Chondrocyte (in vitro differentiated cells): ENCODE data around the gene ACVRL1. TPM values are rescaled to one million over a fixed set of nuclear protein-coding genes. Genes with fewer than 3 reads are reported as not detected.
A peak's percentile ranks its signal among the peaks of the same experiment; 100 is the strongest.

Source experiments
- DNase-seq: peaks from one replicate; pipeline ENCODE4 v3.0.0; 2021; ENCODE audit warnings: mixed read lengths, low spot score
- H3K27ac Mint-ChIP-seq: one replicate; pipeline ENCODE4 v1.8.0; 2021; ENCODE audit warnings: mild to moderate bottlenecking, moderate library complexity, mixed read lengths; ENCODE audit not compliant: unreplicated experiment
- H3K27me3 Mint-ChIP-seq: 2 replicates; pipeline ENCODE4 v1.8.0; 2021; ENCODE audit warnings: low read depth, mixed read lengths
- H3K36me3 Mint-ChIP-seq: 2 replicates; pipeline ENCODE4 v1.8.0; 2021; ENCODE audit warnings: low read depth, mixed read lengths
- H3K4me1 Mint-ChIP-seq: 2 replicates; pipeline ENCODE4 v1.8.0; 2021; ENCODE audit warnings: low read depth, mild to moderate bottlenecking, mixed read lengths
- H3K4me3 Mint-ChIP-seq: one replicate; pipeline ENCODE4 v1.8.0; 2021; ENCODE audit warnings: mild to moderate bottlenecking, moderate library complexity, mixed read lengths; ENCODE audit not compliant: unreplicated experiment
- H3K9me3 Mint-ChIP-seq: 2 replicates; pipeline ENCODE4 v1.8.0; 2021; ENCODE audit warnings: low read depth, mixed read lengths
- CTCF ChIP-seq: fragments of 200-600 bp; sonication (generic); IDR thresholded peaks from 2 replicates; pipeline ENCODE4 v1.5.0; 2021; ENCODE audit warnings: antibody characterized with exemption, mild to moderate bottlenecking, moderate library complexity
- total RNA-seq: library from RNA; stranded (reverse); gene quantifications from 3 replicates; pipeline ENCODE4 v1.2.1, GENCODE V29; 2021

Gene ACVRL1
- total RNA-seq, 1 donor from 2014 or later: 0.60 TPM

GRCh38 chr12:51915951-51916350, 8.6 kb downstream of the ACVRL1 start:
- no peak for TF ChIP-seq CTCF
- peak; percentile 68 for DNase-seq
- Mint-ChIP-seq H3K4me3 (no peak overlapping the region), H3K36me3 (no peaks in the 10 kb centered on the region), H3K9me3 (no peaks in the 10 kb centered on the region), H3K27me3 (no peaks in the 10 kb centered on the region), H3K27ac (no peak overlapping the region), H3K4me1 (peaks cover 7% of the 10 kb centered on the region)

GRCh38 chr12:51917041-51917590, 9.8 kb downstream of the ACVRL1 start:
- H3K27me3 Mint-ChIP-seq: no peaks in the 10 kb centered on the region
- H3K27ac Mint-ChIP-seq: no peak overlapping the region
- no peak overlapping the region for H3K4me3 Mint-ChIP-seq

GRCh38 chr12:51917746-51918453, 10.6 kb downstream of the ACVRL1 start:
- H3K36me3 Mint-ChIP-seq: no peaks in the 10 kb centered on the region

More at GRCh38 chr12:51917041-51917590, 9.8 kb downstream of the ACVRL1 start:
- Mint-ChIP-seq H3K9me3 (no peaks in the 10 kb centered on the region), H3K4me1 (peaks cover 1% of the 10 kb centered on the region), H3K36me3 (no peaks in the 10 kb centered on the region)
- TF ChIP-seq CTCF: no peak
- DNase-seq: peak; percentile 32

GRCh38 chr12:51920046-51920445, 12.7 kb downstream of the ACVRL1 start:
- peaks cover 4% of the 10 kb centered on the region for H3K4me1 Mint-ChIP-seq
- no peaks in the 10 kb centered on the region for H3K36me3 Mint-ChIP-seq
- H3K4me3 Mint-ChIP-seq: no peak overlapping the region
- no peak overlapping the region for H3K27ac Mint-ChIP-seq
- H3K27me3 Mint-ChIP-seq: peaks cover 3% of the 10 kb centered on the region
- no peak for TF ChIP-seq CTCF
- H3K9me3 Mint-ChIP-seq: no peaks in the 10 kb centered on the region
- peak; percentile 51 for DNase-seq

More at GRCh38 chr12:51917746-51918453, 10.6 kb downstream of the ACVRL1 start:
- Mint-ChIP-seq H3K27ac (no peak overlapping the region), H3K9me3 (no peaks in the 10 kb centered on the region), H3K4me1 (peaks cover 3% of the 10 kb centered on the region), H3K27me3 (no peaks in the 10 kb centered on the region), H3K4me3 (no peak overlapping the region)
- TF ChIP-seq CTCF: no peak
- peak; percentile 48 for DNase-seq

GRCh38 chr12:51921017-51921725, 13.9 kb downstream of the ACVRL1 start:
- peak; percentile 37 for DNase-seq
- Mint-ChIP-seq H3K4me1 (peaks cover 4% of the 10 kb centered on the region), H3K27ac (no peak overlapping the region), H3K9me3 (no peaks in the 10 kb centered on the region), H3K27me3 (peaks cover 3% of the 10 kb centered on the region), H3K36me3 (no peaks in the 10 kb centered on the region), H3K4me3 (no peak overlapping the region)
- TF ChIP-seq CTCF: no peak
